Activated T-helper 1 cell treated with Interleukin-2 at 50 U/mL for 16 hours (primary cell): ENCODE data around the gene CELF3.
"Not testable (repeated sequence)": the region's sequence is repeated elsewhere in the genome, so short reads cannot be mapped to it uniquely, and the experiment has no call there.

Experiments used
- DNase-seq: peaks from one replicate; pipeline ENCODE4 v3.0.0-alpha.2; 2020; ENCODE audit warnings: low read depth

Gene CELF3

GRCh38 chr1:151703813-151704212, 12.8 kb downstream of the CELF3 start:
- DNase-seq: no peak

- DNase-seq: no peak
These were observed 13.7 kb downstream of the CELF3 start for GRCh38 chr1:151702936-151703335.

DNA sequence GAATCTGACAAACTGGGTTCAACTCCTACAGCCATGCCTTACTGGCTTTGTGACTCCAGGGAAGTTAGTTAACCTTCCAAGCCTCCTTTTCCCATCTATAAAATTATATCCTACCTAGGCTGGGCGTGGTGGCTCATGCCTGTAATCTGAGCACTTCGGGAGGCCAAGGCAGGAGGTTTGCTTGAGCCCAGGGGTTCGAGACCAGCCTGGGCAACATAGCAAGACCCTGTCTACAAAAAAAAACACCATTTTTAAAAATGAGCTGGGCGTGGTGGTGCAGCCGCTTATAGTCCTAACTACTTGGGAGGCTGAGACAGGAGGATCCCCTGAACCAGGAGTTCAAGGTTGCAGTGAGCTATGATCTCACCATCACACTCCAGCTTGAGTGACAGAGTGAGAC, 15.1 kb downstream of the CELF3 start:
- no peak for DNase-seq

GRCh38 chr1:151693057-151693651, 23.4 kb downstream of the CELF3 start:
- no peak for DNase-seq

DNA sequence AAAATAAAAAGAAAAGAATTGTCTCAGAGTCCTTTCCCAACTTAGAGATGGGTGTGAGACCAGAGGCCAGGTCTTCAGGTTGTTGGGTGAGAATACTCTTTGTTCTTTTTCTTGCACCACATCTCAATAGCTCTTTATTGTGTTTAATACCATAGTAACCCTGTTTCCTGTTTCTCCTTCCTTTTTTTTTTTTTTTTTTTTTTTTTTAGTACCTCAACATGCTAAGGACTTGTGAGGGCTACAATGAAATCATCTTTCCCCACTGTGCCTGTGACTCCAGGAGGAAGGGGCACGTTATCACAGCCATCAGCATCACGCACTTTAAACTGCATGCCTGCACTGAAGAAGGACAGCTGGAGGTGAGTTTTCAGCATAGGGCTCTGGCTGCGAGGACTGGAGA, 24.4 kb downstream of the CELF3 start:
- DNase-seq: no peak

- DNase-seq: no peak
These were observed 27.1 kb downstream of the CELF3 start for GRCh38 chr1:151689494-151689893.

DNA sequence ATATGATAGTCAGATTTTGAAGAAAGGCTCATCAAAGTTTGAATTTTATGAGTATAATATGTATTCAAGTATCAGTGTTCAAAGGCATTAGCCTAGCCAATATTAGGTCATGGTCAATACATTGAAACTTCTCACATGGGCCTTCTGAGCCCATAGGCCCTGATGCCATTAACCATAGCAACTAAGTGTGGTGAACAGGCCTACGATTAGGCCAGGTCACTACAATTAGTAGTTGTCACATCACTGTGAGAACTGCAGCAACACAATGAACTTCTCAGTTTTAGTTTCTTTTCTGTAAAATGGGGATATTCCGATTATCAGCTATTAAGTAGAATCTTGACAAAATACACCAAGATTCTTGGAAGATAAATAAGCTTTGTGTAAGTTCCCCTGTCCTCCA, 30.0 kb downstream of the CELF3 start:
- DNase-seq: no peak

DNA sequence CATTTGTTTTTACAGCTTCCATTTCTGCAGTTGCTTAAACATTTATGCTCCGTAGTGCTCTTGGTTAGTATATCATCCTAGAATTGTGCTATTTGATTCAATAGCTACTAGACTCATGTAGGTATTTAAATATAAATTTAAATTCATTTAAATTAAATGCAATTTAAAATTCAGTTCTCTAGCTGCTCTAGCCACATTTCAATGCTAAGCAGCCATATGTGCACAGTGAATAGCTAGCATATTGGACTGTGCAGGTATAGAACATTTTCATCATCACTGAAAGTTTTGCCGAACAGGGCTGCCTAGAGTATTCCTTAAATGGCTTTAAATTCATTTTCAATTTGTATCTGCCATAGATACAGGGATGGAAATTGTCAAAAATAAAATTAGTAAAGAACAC, 32.5 kb downstream of the CELF3 start:
- no peak for DNase-seq

- DNase-seq: not testable (repeated sequence)
These were observed 33.7 kb downstream of the CELF3 start for GRCh38 chr1:151682901-151683300.

DNA sequence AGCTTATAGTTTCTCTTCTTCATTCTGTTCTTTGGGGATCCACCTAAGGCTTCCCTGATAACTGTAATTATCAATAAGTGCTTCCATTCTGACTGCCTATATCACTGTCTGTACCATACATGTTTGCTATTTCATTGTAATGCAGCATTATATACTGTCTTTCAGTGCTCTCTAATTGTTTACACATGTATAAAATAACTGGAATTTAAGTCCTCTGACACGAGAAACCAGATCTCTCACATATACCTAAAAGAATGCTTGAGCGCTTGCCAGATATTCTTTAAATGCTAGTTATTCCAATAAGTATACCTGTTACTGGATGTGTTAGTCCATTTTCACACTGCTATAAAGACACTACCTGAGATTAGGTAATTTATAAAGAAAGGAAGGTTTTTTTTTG, 34.7 kb downstream of the CELF3 start:
- DNase-seq: no peak

- no peak for DNase-seq
These were observed 35.8 kb downstream of the CELF3 start for GRCh38 chr1:151680826-151681225.

DNA sequence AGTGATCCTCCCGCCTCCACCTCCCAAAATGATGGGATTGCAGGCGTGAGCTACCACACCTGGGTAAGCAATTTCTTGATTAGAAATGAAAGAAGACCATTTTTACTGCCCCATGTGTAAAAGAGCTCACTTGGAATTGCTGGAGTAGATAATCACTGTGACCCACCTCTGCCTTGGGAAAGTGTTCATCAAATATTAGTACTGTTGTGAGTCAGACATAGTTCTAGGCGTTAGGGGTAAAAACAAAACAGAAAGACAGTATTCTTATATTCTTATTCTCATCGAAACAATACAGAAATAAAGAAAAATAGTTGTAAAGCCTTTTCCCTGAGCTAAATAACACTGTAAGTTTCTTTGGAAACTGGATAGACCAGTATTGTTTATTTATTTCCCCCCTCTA, 36.2 kb downstream of the CELF3 start:
- DNase-seq: no peak

DNA sequence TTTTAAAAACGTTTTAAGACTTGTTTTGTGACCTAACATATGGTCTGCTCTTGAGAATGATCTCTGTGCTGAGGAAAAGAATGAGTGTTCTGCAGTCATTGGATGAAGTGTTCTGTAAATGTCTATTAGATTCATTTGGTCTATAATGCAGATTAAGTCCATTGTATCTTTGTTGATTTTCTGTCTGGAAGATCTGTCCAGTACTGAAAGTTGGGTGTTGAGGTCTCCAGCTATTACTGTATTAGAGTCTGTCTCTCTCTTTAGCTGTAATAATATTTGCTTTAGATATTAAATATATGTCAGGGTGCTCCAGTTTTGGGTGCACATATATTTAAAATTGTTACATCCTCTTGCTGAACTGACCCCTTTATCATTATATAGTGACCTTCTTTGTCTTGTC, 43.2 kb downstream of the CELF3 start:
- DNase-seq: no peak

DNA sequence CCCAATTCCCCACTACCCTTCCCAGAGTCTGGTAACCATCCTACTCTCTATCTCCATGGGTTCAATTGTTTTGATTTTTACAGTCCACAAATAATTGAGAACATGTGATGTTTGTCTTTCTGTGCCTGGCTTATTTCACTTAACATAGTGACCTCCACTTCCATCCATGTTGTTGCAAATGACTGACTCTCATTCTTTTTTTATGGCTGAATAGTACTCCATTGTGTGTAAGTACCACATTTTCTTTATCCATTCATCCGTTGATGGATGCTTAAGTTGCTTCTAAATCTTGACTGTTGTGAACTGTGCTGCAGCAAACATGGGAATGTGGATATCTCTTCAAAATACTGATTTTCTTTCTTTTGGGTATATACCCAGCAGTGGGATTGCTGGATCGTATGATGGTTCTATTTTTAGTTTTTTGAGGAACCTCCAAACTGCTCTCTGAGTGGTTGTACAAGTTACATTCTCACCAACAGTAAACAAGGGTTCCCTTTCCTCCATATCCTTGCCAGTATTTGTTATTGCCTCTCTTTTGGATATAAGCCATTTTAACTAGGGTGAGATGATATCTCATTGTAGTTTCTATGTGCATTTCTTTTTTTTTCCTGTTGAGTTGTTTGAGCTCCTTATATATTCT, 46.4 kb downstream of the CELF3 start:
- DNase-seq: not testable (repeated sequence)

DNA sequence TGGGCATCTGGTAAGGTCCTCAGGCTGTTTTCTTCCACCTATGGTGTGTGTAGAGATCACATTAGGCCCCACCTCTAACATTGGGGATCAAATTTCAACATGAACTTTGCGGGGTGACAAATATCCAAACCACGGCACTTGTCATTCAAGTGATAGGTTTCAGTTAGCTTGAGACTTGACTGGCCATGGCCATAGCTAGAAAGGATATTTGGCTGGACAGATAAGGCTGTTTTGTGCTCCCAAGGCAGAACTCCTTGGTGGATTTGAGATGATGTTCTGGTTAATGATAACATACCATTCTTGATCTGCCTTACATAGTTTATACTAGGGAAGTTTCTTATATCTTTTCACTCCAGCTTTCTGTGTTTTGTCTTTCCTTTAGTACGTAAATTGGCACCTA, 48.5 kb downstream of the CELF3 start:
- DNase-seq: no peak

- no peak for DNase-seq
These were observed 54.9 kb downstream of the CELF3 start for GRCh38 chr1:151661751-151662150.

DNA sequence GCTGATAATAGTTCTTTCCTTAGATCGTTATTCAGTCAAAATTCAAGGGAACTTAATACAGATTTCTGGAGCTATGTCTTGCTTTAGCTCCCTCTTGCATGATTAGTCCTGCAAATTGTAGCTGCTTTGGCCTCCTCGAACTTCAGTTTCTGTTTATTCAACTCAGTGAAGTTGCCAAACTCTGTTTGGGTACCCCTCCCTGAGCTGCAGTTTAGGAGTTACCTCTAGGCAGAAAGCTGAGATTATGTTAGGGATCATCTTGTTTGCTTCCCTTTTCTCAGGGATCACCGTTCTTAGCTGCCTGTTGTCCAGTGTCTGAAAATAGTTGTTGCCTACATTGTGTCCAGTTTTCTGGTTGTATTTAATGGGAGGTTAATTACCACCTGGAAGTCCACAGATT, 61.2 kb downstream of the CELF3 start:
- DNase-seq: no peak

DNA sequence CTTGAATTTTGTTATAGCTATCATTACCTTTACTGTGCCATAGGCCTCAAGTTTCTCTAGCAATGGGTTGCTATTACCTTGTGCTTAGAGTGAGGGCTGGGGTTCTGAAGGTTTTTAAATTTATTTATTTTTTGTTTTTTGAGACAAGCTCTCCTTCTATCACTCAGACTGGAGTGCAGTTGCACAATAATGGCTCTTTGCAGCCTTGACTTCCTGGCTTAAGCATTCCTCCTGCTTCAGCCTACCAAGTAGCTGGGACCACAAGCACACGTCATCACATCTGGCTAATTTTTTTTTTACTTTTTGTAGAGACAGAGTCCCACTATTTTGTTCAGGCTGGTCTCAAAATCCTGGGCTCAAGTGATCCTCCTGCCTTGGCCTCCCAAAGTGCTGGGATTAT, 63.2 kb downstream of the CELF3 start:
- DNase-seq: no peak
